Measurements from ENCODE around the gene HMGXB4.
A peak's percentile ranks its signal among the peaks of the same experiment; 100 is the strongest.

DNA sequence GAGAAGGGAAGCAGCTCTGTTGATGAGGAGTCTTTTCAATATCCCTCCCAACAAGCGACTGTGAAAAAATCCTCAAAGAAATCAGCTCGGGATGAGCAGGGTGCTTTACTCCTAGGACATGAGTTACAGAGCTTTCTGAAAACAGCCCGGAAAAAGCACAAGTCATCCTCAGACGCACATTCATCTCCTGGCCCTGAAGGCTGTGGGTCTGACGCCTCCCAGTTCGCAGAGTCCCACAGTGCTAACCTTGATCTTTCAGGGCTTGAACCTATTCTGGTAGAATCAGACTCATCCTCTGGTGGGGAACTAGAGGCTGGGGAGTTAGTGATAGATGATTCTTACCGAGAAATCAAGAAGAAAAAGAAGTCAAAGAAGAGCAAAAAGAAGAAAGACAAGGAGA, 7.7 kb downstream of the HMGXB4 start:
- TF ChIP-seq, protein P1, sequence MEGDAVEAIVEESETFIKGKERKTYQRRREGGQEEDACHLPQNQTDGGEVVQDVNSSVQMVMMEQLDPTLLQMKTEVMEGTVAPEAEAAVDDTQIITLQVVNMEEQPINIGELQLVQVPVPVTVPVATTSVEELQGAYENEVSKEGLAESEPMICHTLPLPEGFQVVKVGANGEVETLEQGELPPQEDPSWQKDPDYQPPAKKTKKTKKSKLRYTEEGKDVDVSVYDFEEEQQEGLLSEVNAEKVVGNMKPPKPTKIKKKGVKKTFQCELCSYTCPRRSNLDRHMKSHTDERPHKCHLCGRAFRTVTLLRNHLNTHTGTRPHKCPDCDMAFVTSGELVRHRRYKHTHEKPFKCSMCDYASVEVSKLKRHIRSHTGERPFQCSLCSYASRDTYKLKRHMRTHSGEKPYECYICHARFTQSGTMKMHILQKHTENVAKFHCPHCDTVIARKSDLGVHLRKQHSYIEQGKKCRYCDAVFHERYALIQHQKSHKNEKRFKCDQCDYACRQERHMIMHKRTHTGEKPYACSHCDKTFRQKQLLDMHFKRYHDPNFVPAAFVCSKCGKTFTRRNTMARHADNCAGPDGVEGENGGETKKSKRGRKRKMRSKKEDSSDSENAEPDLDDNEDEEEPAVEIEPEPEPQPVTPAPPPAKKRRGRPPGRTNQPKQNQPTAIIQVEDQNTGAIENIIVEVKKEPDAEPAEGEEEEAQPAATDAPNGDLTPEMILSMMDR (IDR thresholded peaks at IDR 0.05) = no peak
- peak in 1 of 2 donors; percentile 17 for TF ChIP-seq POLR2A (IDR thresholded peaks at IDR 0.05)
